Motor neuron (in vitro differentiated cells): Measurements from ENCODE around the gene SMAD2. TPM values are rescaled to one million over a fixed set of nuclear protein-coding genes. Genes with fewer than 3 reads are reported as not detected.
A peak's percentile ranks its signal among the peaks of the same experiment; 100 is the strongest.

Source experiments
- ATAC-seq, 8 experiments: fragments of 200-7000 bp; cut with Tn5 transposase; replicated peaks in 6 of 8; 2 replicates each; pipeline ENCODE4 v1.8.0; 2021; ENCODE audit warnings: mild to moderate bottlenecking in 8 of 8, moderate library complexity in 8 of 8
- H3K27ac ChIP-seq, 2 donors: fragments of 250-450 bp; sonication (Bioruptor Pico); 2 replicates each; pipeline ENCODE4 v1.9.0; 2021; ENCODE audit warnings: antibody characterized with exemption in 2 of 2, mild to moderate bottlenecking in 2 of 2, moderate library complexity in 1 of 2
- H3K4me1 ChIP-seq, 2 donors: fragments of 250-450 bp; sonication (Bioruptor Pico); replicated peaks in 1 of 2; 2 replicates each; pipeline ENCODE4 v1.6.1; 2021; ENCODE audit warnings: antibody characterized with exemption in 2 of 2, mild to moderate bottlenecking in 2 of 2, moderate library complexity in 1 of 2
- H3K4me3 ChIP-seq, 5 donors: fragments of 250-450 bp; sonication (Bioruptor Pico); 2 replicates each; pipeline ENCODE4 v1.9.0; 2021; ENCODE audit warnings: antibody characterized with exemption in 5 of 5, mild to moderate bottlenecking in 5 of 5, moderate library complexity in 4 of 5
- WGBS, 10 experiments: fragments of 450-650 bp; shearing (Covaris generic); methylation state at CpG; one replicate each; pipeline ENCODE4 v1.0.0; 2022; 5-methylcytosine and 5-hydroxymethylcytosine counted together
- in situ Hi-C, 9 experiments: fragments of 400-800 bp; cut with MboI; loops; one replicate each; pipeline ENCODE4 v1.15.0; 2021; ENCODE audit warnings: low sequenced_read_pairs in 9 of 9, low pct_unique_long_range_greater_than_20kb in 2 of 9; ENCODE audit not compliant: unreplicated experiment in 9 of 9
- total RNA-seq, 8 experiments: library from RNA; unstranded; fragments of 300-600 nt; gene quantifications; 2 replicates each; pipeline versions ENCODE4 v1.2.3 to v1.2.4, GENCODE V29; 2022

Gene SMAD2
- total RNA-seq, 8 experiments from 2014 or later: 46.7 to 116 (median 62.1) TPM

DNA sequence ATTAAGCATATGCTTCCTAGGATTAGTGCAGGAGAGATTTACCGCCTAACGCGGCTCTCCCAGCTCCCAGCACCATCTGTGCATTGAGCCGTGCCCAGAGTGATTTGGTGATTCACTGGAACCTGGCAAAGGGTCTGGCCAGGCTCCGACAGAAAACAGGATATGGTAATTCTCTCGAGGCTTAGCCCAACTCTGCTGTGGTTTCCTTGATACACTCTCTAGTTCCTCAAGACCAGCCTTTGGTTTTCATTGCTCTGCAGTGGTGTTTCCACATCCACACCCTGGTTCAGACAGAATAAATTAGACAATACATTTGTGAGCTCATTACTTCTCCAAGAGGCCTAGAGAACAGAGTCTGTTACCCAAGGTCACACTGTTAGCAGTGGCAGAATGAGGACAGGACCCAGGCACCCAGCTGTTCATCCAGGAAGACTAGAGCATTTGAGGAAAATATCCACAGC is 23.0 kb upstream of the SMAD2 start:
- H3K4me1 ChIP-seq: no peaks in the 10 kb centered on the region
- H3K4me3 ChIP-seq: no peak overlapping the region
- 0 to 100% (median 29%) methylated on average over 1 to 6 of the region's 6 CpGs; no CpG with 5 or more reads in 2 of the 10 experiments for whole genome bisulfite sequencing, 10 experiments
- no peak overlapping the region for H3K27ac ChIP-seq
- peak in 5 of 8 experiments; percentile 21 to 91 (median 89) for ATAC-seq
- in situ Hi-C loops: no loop called here

DNA sequence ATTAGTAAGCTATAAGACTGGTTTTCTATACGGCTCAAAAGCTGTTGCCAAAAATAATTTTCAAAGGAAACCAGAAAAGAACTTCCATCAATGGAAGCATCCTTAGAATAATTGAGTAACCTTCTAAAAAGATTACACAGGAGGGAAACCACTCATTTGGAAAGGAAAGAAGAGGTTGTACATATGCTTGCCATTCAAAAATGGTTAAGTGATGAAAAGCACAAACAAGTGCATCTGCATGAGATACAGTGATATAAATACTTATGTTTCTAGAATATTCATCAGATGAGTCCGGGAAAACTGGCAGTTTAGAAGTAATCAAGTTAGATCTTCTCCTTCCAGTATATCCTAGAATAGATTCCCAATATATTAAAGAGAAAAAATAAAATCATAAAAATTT is 20.1 kb upstream of the SMAD2 start:
- H3K4me1 ChIP-seq: no peaks in the 10 kb centered on the region
- in situ Hi-C loops: no loop called here
- H3K27ac ChIP-seq: no peak overlapping the region
- 15 to 91% (median 67%) methylated on average over 1 to 2 of the region's 2 CpGs; no CpG with 5 or more reads in 1 of the 10 experiments for WGBS, 10 experiments
- no peak overlapping the region for H3K4me3 ChIP-seq
- ATAC-seq: peak in 2 of 8 experiments; percentile 6 to 49

DNA sequence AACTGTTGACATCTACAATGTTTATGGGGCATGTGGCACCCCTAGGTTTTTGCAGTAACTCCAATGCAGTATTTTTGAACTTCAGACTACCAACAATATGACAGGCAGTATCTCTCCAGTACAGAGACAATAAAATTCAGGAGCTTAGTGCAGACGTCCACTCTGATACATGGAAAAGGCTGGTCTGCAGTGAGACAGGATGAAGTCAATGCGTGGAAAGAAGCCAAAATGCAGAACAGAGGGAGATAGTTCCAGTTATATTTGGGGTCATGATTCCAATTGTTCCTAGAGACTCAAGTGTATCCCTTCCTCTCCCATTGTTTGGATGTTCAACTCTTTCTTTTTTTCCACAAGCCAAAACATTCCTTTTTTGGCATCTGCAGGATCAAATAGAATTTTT is 18.7 kb upstream of the SMAD2 start:
- ATAC-seq: peak in 3 of 8 experiments; percentile 22 to 54 (median 45)
- no peak overlapping the region for H3K27ac ChIP-seq
- no peak overlapping the region for H3K4me3 ChIP-seq
- WGBS, 10 experiments: 0 to 95% (median 33%) methylated on average over 1 to 2 of the region's 2 CpGs; no CpG with 5 or more reads in 1 of the 10 experiments
- in situ Hi-C loops: no loop called here
- no peaks in the 10 kb centered on the region for H3K4me1 ChIP-seq

DNA sequence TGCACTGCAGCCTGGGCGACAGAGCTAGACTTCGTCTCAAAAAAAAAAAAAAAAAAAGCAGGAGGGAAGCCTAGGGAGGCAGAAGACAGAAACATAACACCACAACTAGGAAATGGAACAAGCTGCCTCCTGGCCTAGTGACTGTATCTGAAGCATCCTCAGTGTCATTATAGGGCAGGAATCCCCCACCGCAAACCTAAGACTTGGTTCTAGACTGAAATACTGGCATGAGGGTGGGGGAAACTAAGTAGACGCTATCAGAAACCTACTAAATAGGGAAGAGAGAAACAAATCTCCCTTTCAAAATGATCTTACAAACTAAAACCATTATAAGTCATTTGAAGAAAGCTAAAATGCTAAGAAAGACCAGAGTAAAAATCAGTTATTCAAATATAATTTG is 16.4 kb upstream of the SMAD2 start:
- no peak for ATAC-seq
- H3K4me3 ChIP-seq: no peak overlapping the region
- in situ Hi-C loops: no loop called here
- H3K4me1 ChIP-seq: no peaks in the 10 kb centered on the region
- 75 to 100% (median 87%) methylated on average over 1 to 4 of the region's 4 CpGs for WGBS, 10 experiments
- no peak overlapping the region for H3K27ac ChIP-seq

DNA sequence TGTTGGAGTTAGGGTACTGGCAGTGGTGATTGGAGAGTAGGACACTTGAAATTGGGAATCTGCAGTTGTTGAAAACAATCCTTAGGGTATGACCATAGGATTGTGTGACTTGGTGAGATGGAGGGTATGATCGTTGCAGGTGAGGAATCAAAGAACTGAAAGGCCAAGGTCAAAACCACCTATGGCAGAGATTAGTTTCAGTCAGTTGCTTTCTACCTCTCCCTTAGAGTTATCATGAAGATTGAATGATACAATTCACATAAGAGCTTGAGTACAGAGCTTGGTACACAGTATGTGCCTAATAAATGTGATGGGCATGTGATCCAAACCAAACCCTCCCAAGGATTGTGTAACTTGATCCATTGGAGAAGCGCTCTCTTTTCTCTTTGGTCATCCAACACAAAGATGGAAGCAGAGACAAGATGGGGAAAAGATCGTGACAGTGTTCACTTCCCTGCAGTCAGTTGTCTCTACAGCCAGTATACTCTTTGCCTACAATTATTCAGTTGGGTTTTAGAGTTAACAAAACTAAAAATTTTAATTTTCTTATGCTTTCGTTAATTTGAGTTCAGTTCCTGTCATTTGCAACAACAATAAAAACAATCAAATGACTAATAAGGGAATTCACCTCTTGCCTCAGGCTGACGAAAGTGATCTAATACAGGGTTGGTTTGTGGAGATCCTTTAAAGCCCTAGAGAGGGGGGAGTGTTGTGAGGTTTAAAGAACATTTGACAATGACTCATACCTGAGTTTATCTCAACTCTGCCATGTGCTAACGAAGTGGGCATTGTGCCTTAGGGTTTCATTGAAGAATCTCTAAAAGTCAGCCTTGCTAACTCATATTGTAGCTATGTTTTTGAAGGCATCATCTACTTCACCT is 14.8 kb upstream of the SMAD2 start:
- H3K27ac ChIP-seq: no peak overlapping the region
- no peaks in the 10 kb centered on the region for H3K4me1 ChIP-seq
- WGBS, 10 experiments: 38 to 92% (median 79%) methylated on average over 2 to 6 of the region's 6 CpGs
- H3K4me3 ChIP-seq: no peak overlapping the region
- in situ Hi-C loops: no loop called here
- ATAC-seq: peak in 3 of 8 experiments; percentile 20 to 60 (median 49)

DNA sequence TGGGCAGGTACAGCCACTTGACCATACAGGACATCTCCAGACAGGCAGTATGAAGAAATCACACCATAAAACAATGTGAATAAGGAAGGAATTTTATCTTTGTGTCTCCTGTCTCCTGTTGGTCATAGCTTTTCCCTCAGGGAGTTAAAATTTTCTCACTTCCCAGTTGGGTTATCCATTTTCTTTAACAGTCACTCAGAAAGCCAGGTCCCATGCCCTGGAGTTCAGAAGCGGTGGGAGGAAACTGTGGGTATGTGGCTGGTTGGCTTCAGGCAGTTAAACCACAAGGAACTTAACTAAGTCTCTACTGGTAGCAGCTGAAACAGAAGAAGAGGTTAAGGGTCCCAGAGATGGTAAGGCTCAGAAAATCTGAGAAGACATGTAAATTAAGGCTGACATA is 6.5 kb upstream of the SMAD2 start:
- Histone ChIP-seq H3K4me1 (peaks cover 0 to 3% of the 10 kb centered on the region in 2 donors), H3K27ac (no peak overlapping the region), H3K4me3 (no peak overlapping the region)
- WGBS, 10 experiments: 60 to 100% (median 87%) methylated on average over 1 of the region's 1 CpG; no CpG with 5 or more reads in 6 of the 10 experiments
- in situ Hi-C loops: no loop called here
- ATAC-seq: no peak

DNA sequence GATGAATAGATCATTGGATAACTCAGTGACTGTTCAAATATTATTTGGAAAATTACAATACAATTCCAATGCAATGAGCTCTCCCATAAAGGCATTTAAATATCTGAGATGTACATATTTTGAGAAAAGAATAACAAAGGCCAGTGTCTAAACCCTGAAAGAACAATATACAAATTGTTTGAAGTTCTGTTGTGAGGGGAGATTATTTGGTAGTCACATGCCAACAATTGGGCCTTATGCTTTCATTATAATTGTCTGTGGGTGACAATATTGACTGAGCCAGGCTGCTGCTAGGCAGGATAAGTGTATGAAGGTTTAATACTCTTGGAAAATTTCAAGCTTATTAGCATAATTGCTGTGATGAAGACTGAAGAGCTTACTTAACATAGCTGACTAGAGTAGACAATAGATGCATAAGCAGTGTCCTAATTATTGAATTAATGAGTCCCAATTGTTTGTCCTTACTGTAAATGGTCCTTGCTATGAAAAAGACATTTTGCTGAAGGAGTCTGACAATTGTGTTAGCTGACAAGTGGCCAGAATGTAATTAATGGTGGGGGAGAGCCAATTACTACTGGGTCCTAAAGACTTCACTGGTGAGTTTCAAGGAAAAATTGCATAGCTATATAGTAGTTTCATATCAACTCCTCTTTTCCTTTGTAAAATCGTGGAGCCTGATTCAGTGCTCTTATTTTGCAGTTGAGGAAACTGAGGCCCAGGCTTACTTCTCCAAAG is 5.0 kb upstream of the SMAD2 start:
- ATAC-seq: no peak
- no peak overlapping the region for H3K4me3 ChIP-seq
- WGBS, 10 experiments: 0 to 100% (median 63%) methylated on average over 1 of the region's 1 CpG; no CpG with 5 or more reads in 7 of the 10 experiments
- in situ Hi-C loops: no loop called here
- peaks cover 0 to 3% of the 10 kb centered on the region in 2 donors for H3K4me1 ChIP-seq
- no peak overlapping the region for H3K27ac ChIP-seq

DNA sequence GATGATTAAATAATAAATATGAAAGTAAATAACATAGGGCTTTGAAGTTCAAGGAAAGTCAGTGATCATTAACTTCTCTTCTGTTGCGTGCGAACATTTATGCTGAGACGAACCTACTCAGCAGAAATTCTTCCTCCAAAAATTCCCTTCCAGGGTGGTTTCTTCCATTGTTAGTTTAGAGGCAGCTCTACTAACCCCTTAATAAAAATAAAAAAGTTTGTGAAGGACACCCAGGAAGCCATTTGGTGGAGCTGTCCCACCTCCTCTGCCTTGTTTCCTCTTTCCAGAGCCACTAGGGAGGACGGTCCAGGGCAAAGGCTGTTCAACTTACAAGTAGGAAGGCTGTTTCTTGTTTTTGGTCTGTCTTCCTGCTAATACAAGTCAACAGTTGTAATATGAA is 2.1 kb upstream of the SMAD2 start:
- ATAC-seq: no peak
- in situ Hi-C loops: no loop called here
- 67 to 94% (median 89%) methylated on average over 1 to 4 of the region's 4 CpGs; no CpG with 5 or more reads in 4 of the 10 experiments for WGBS, 10 experiments
- Histone ChIP-seq H3K4me1 (peaks cover 0 to 9% of the 10 kb centered on the region in 2 donors), H3K4me3 (no peak overlapping the region), H3K27ac (no peak overlapping the region)

DNA sequence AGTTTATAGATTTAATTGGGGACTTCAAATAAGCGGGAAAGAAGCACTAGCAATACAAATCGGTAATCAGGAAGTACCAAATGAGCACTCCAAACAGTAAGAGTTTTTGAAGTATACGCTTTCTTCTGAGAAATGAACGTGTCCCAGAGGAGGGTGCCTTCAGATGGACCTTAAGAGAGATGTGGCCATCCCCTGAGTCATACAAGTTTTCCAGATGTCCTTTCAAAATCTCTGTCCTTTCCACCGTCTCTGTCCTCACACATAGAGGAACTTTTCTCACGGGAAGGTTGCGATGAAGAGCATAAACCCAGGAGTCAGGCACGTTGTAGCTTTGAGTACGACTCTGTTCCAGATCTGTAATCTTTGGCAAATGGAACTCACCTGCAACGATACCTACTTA is 1.7 kb upstream of the SMAD2 start:
- in situ Hi-C loops: no loop called here
- 80 to 97% (median 87%) methylated on average over 5 to 9 of the region's 10 CpGs; no CpG with 5 or more reads in 2 of the 10 experiments for WGBS, 10 experiments
- H3K4me1 ChIP-seq: peaks cover 0 to 9% of the 10 kb centered on the region in 2 donors
- H3K4me3 ChIP-seq: peak overlapping the region in 2 of 5 donors; percentile 60 to 98
- no peak for ATAC-seq
- H3K27ac ChIP-seq: no peak overlapping the region

DNA sequence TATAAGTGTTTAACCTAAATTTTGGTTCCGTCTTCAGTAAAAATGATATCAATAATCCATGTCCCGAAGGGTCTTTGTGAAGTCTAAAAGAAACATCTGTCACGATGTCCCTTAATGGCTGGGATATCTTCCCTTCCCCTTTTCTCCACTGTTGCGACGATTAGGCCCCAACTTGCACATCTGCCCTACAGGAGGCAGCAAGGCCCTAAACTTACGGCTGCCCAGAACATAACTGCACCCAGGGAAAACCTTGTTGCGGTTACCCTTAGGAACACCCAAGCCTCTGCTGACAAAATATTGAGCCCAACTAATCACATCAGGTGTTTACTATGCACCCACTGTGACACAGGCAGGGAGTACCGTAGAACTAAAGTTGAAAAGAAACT is 1.3 kb upstream of the SMAD2 start:
- peak overlapping the region; percentile 57 to 100 (median 94) for H3K4me3 ChIP-seq
- peaks cover 0 to 9% of the 10 kb centered on the region in 2 donors for H3K4me1 ChIP-seq
- WGBS, 10 experiments: 29 to 79% (median 51%) methylated on average over 2 to 6 of the region's 8 CpGs; no CpG with 5 or more reads in 4 of the 10 experiments
- in situ Hi-C loops: no loop called here
- no peak for ATAC-seq
- peak overlapping the region; percentile 95 for H3K27ac ChIP-seq

DNA sequence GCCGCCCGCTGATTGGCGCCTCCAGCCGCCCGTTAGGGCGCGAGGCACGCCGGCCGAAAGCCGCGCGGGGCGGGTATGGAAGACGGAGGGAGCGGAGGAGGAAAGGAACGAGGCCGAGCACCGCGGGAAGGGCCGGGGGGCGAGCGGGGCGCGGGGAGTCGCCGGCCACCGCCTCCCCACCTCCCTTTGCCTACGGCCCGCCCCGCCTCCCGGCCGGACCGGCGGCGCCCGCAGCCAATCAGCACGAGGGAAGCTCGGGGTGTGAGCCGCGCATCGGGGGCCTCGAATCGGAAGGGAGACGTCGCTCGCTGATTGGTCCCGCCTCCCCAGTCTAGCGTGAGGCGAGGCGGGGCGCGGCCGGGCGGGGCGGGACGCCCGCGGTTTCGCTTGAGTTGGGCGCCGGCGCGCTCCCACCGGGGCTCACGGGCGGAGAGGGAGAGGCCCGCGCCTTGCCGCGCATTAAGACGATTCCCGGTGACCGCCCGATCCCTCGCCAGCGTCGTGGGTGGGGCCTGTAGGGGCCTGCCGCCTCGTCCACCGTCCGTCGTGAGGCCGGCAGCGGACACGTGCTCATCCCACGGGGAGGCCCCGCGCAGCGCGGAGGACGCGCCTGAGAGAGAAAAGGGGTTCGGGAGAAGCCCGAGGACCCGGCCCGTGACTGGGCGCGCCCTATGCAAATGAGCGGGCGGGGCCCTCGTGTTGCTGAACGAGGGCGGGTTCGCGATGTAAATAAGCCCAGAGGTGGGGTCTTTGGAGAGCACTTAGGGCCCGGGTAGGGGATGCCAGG is 665 bp upstream of the SMAD2 start:
- peak overlapping the region; percentile 95 for H3K27ac ChIP-seq
- in situ Hi-C loops: no loop called here
- peak overlapping the region; percentile 57 to 100 (median 94) for H3K4me3 ChIP-seq
- 0 to 12% (median 0%) methylated on average over 1 to 7 of the region's 107 CpGs; no CpG with 5 or more reads in 7 of the 10 experiments for WGBS, 10 experiments
- ATAC-seq: peak; percentile 80 to 88 (median 84)
- H3K4me1 ChIP-seq: peaks cover 4 to 12% of the 10 kb centered on the region in 2 donors

DNA sequence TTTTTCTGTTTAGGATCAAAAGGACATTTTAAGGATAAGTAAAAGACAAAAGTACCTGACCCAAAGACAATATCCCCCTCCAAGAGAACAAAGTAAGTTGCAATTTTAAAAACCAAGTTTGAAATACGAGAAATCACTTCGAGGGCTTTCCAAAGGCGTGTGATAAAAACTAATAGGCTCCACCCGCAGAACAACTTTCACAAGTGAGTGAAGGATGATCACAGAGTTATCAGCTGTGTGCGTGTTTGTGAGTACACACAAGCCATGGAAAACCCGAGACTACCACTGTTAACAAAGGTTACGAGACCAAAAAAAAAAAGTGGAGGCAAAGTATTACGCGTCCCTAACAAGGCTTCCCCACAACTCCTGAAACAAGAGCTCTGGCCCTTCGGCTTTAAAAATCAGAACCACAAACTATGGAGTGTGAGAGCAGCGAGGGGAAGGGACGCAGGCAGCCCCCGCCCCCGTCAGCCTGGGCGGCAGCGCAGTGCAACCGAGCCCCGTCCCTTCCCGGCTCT is 719 bp downstream of the SMAD2 start:
- peaks cover 8 to 23% of the 10 kb centered on the region in 2 donors for H3K4me1 ChIP-seq
- WGBS, 10 experiments: 0 to 5% (median 0%) methylated on average over 1 to 7 of the region's 19 CpGs; no CpG with 5 or more reads in 1 of the 10 experiments
- H3K4me3 ChIP-seq: peak overlapping the region; percentile 57 to 100 (median 94)
- ATAC-seq: peak in 2 of 8 experiments; percentile 0 to 1
- in situ Hi-C loops: no loop called here
- peak overlapping the region; percentile 95 for H3K27ac ChIP-seq
